IPS-NIHi7 (cell line): ENCODE results near the gene PIK3CB.
"Not testable (repeated sequence)": the region's sequence is repeated elsewhere in the genome, so short reads cannot be mapped to it uniquely, and the experiment has no call there.

Experiments
- DNase-seq: peaks from one replicate; pipeline ENCODE4 v3.0.0; 2012; ENCODE audit warnings: mixed read lengths; ENCODE audit errors: extremely low spot score

Gene PIK3CB

DNA sequence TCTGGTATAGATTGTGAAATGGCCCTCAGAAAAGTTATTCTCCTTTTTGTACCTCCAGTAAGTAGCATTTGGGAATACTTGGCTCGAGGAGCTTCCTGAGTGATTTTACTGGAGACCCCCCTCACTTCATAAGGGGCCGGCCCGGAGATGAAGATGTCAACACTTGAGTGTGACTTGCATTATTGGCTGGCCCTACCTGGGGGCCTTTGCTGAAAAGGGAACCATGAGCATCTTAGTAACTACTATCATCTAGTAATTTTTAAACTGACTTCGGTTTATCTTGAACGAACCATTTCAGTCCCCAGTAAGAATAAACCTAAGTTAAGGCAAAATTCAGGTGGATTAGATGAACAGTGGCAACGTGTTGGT lies 224.8 kb downstream of the PIK3CB start:
- DNase-seq, result no peak

DNA sequence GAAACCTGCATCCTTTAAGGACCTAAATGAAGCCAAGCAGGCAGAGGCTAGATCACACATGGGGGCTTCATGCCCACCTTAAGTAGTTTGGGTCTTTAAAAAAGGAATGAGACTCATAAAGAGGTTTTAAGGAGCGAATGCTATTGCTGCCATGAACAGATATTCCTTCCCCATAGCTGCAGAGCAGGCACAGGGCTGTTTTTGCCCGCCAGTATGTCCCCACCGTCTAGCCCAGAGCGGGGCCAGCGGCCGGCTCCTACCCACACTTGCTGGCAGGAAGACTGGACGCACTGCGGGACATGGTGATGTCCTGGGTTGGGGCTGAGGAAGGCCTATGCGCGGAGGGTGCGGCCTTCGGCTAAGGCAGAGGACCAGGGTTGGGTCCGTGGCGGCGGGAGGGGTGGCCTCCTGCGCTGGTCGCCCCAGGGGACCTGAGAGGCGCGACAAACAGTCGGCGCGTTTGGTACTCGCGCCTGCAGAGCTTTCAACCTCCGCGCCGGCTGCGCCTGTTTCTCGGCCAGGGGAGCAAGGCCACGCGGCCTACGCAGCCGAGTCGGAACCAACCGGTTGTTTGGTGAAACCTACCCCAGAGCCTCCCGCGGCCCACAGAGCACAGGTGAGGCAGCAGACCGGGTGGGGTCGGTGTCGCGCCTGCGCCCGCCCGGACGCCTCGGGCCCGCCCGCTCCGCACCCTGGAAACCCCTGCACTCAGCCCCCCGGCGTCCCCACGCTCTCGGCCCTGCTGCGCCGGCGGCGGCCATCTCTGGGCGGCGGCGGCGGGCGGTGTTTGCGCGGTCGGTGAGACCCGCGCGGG lies 226.2 kb downstream of the PIK3CB start, which contains the start of gene FAIM:
TSS of gene FAIM (plus strand) at position 450 of the 814 bp plus-strand sequence. CDS start 10,956 bp downstream, outside the sequence.
- DNase-seq, result peak; percentile 68

DNA sequence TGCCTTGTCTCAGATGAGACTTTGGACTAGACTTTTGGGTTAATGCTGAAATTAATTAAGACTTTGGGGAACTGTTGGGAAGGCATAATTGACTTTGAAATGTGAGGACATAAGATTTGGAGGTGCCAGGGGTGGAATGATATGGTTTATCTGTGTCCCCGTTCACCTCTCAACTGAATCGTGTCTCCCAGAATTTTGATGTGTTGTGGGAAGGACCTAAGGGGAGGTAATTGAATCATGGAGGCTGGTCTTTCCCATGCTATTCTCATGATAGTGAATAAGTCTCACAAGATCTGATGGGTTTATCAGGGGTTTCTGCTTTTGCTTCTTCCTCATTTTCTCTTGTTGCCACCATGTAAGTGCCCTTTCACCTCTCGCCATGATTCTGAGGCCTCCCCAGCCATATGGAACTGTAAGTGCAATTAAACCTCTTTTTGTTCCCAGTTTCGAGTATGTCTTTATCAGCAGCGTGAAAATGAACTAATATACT lies 230.6 kb downstream of the PIK3CB start:
- not testable (repeated sequence) for DNase-seq
